Activated CD4-positive, alpha-beta T cell treated with anti-CD3 and anti-CD28 coated beads for 24 hours (primary cell): Measurements from ENCODE around the gene SLIT3.

ENCODE experiments used
- DNase-seq, 2 donors: peaks; one replicate each; pipeline ENCODE4 v3.0.0-alpha.2; 2020; ENCODE audit warnings: low read depth in 2 of 2

The SLIT3 gene

DNA sequence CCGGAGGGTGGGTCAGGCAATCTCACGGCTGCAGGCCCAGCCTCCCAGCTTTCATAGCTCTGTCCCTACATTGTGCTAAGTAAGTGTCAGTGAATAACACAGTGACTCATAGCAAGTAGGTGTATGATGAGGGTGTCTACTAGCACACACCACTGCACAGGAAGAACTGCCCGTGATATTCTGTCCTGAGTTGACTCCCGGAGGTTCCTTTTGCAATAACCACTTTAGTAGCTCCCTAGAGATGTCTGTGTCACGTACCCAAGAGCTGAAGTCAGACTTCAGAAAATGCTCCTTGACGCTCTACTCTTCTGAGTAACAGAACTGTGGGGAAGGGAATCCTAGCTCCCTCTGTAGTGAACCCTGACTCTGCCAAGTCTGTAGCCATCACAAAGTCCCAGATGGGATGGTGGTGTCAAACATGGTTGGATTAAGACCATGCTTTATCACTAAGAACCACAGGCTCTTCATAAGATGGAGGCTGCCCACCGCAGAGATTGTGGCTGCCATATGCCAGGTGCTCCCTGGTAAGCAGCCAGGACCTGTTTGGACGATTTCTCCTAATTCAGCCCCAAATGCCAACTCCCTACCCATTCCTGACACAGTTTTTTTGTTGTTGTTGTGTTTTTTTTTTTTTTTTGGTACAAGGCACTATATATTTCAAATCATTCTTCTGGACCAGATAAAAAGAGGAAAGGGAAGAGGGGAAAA, 369.1 kb downstream of the SLIT3 start:
- DNase-seq: no peak

DNA sequence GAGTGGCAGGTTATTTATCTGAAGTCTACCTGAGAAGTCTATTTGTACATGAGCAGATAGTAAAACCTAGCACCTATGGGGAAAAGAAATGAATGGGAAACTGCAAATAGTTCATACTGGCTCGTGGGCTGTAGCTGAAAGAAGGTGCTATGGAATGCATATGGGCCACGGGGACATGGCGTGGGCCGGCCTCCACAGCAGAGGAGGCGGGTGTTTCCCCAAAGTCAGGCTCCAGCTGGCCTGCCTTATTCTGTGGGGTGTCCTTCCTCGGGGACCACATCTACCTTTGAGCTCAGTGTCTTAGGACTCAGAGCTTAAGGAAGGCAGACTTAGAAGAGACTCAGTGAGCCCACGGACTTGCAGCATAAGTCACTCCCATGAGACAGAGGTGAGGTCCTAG, 371.3 kb downstream of the SLIT3 start:
- no peak for DNase-seq

DNA sequence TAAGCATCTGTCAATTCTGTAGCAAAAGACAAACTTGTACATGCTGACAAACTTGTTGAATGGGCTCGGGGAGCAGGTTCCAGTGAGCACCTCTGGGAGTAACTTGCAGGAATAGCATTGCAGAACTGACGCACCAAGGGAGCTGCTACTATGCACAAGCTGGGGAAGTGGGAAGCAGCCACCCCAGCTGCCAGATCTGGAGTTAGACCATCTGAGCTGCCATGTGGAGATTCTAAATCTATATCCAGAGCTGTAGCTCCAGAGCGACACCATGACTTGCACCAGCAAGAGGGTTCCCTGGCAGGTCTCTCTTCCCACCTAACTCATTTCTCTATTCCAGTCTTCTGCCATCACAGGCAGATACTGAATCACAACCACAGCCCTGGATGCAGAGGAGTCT, 375.8 kb downstream of the SLIT3 start:
- DNase-seq: no peak

DNA sequence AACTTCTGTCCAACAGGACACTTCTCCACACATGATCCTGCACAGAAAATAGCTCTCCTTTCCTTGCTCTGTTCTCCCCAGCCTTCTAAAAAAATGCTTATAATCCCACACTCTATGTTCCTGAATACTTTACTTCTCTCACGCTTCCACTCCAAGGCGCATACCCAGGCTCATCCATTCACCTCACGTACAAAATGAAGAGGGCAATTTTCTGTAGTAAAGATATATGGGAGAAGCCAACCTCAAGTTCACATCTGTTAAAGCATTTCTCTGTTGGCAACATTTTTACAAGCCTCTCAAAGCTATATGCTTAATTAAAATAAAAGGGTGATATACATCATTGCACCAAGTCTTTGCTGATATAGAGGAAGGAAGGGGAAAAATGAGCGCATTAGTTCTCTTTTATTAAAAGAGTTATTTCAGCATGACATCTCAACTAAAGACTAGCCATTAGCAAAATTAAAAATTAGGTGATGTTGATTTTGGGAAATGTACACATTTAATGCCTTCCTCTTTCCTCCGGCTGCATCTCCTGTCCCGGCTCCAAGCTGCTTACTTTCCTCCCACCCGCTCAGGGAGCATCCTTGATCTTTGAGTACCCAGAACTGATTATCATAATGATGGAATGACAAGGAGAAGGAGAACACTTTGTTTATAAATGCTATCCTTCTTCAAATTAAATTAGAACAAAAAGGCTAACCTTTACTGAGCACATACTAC, 379.6 kb downstream of the SLIT3 start:
- no peak for DNase-seq

DNA sequence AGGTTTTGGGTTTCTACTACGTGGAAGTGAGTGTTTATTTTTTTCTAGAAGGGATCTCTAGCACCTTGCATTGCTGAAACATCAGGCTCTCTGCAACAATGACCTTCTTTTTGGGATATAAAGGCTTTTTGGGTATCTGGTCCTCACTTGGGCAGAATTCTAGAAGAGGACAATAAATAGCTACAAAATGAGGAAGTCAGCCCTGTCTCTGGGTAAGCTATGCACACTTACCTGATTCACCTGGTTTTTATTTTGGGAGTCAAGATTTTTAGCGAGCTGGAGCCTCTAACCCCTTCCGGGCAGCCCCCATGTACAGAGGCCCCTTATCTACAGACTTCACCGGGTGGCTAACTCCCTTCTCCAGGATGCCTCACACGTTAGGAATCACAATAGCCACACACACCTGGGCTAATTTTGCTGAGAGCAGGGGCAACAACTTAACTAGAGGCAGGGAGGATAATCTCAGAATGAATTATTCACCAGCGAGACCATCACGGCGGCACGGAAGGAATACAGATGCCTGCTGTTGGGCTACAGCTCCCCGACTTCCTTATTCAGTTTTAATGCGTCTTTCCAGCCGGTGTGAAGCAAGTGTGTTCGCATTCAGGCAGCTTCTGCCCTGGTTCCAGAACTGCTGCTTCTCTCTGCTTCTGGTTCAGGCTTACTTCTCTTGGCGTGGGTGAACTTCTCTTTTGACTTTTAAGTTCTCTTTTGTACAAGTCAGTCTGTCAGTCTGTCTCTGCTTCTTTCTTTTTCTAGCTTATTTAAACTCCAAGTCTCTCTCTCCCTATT, 380.7 kb downstream of the SLIT3 start:
- DNase-seq: no peak

DNA sequence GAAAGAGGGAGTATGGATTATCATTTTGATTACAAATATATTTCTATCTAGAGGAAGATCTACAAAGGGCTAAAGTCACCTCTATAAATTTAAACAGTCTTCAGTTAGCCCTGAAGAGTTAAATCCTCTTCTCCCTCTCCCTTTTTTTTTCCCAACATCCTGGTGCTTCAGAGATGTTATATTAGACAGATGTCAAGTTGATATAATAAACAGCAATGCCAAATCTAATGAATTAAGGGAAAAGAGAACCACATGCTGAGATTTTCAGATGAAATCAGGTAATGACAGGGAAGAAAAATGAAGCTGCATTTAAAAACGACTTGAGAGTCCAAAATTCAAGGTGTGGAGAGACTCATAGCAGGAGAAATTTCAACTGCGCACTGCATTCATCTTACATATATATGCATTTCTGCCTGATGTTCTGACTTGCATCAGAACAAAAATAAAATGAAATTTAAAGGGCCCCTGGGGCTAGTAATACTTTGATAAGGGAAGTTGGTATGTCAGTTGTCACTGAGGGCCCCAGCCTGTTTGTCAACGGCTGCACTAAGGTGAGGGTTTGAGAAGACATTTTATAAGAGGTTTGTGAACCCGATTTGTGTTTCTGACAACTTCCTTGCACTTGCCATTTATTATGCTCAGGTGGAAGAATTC, 382.9 kb downstream of the SLIT3 start:
- no peak for DNase-seq

DNA sequence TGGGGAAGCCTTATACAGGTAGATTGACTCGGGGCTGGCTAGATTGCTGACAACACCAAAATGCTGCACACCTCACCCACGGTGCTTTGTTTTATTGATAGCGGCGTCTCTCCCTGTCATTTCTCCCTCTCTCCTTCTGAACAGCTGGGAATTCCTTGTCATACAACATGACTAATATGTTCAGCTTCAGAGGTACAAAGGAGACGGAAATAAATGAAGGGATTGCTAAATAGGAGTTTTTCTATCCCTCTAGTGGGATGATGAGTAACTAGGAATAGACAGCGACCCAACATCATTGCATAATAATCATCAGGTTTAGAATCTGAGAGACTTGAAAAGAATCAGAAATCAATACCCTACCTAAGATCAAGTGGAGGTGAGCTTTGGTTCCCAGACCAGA, 384.1 kb downstream of the SLIT3 start:
- DNase-seq: no peak

DNA sequence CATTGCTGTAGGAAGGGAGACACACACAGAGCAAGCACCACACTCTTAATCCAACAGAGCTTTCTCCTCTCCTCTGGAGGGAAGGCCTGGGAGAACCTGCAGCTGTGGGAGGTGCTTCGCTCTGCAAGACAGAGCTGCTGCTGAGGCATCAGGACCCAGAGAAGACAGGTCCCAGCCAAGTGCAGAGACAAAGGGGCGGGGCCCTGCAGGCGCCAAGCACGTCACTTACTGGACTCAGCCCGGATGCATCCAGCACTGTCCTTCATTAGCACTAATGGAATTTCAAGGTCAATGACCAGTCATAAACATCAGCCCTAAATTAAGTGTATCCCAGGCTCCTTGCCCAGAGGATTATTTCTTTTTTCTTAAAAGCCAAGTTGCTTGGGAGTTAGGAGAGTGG, 384.7 kb downstream of the SLIT3 start:
- DNase-seq: no peak

DNA sequence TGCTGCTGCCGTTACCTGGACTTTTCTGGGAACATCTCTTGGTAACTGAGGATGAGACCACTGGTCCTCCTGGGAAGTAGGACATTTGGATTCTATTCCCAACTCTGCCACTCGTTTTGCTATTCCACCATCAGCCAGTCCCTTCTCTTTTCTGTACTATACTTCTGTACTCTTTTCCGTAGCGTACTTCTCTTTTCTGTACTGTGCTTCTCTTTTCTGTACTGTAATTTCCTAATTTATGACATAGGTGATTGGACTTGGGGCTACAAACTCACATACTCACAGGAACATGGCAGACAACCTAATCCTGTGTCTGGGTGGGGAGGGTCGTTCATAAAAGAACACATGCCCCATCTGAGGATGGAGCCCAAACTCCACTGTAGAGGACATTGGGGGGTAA, 386.4 kb downstream of the SLIT3 start:
- no peak for DNase-seq

DNA sequence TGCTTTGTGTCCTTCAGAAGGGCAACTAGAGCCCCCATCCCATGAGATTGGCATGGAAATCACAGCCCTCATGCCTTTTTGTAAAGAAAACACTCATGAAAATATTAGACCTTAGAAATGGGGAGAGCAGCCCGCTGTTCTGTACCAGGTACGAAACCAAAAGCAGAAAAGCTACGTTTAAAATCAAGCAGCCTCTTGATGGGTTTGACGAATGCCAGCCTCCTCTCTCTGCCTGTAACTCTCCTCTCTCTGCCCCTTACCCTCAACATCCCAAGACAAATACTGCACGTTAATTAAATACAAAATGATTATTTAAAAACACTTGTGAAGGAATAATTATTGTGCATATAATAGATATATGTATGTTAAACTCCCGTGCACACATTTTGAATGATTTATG, 390.1 kb downstream of the SLIT3 start:
- no peak for DNase-seq

DNA sequence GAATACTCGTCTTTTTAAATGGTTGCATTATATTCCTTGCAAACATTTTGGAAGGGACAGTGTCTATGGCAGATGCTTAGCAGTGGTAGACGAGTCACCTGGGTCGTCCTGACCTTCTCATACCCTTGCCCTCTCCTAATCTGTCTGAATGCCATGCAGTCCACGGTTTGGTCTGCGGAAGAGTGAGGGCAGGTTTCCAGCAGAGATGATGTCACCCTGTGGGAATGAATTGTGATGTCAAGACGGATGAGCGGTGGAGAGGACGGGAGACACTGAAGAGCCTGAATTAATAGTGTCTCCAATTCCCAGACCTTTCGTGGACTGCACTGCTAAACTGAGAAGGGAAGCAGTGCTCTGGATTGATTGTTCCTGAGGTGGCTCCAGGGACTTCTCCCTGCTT, 392.7 kb downstream of the SLIT3 start:
- no peak for DNase-seq

DNA sequence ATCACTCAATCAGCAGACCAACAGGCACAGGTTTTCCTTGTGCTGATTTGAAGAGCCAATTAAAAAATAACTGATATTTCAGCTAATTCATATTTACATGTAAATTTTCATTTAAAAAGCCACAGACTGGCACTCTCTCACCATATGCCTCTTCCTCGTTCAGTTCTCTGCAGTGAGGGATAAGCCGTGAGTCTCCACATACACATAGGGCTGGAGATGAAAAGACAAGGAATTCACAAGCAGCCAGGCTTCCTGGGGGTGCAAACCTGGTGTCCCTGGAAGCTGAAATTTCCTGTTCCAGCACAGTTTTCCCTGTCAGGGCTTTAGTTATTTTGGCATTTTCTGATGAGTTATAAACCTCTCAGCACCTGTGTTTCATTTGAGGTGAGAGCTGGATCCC, 397.9 kb downstream of the SLIT3 start:
- no peak for DNase-seq

DNA sequence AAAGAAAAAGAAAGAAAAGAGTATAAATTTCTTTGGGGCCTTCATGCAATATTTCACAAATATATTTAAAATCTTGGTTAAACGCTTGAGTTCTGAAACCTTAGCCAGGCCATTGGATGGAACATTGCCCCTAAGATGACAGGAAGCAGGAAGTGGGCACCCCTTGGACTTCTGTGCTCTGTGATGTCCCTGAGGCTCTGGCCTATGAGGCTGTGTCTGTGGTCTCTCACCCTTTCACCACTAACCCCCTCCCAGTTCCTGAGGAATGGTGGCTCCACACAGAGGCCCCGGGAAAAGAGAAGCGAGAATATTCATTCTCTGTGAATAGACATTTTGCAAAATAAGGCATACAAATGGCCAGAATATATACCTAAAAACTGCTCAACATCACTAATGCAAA, 401.3 kb downstream of the SLIT3 start:
- DNase-seq: no peak

DNA sequence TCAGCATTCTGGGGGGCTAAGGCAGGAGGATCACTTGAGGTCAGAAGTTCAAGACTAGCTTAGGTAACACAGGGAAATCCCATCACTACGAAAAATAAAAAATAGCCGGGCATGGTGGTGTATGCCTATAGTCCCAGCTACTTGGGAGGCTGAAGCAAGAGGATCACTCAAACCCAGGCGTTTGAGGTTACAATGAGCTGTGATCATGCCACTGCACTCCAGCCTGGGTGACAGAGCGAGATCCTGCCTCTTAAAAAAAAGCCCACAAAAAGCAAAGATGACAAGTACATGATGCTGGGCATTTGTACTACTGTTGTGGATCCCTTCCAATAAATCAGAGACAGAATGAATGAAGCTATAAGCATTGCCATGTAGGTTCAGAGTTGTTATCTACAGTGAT, 401.7 kb downstream of the SLIT3 start:
- no peak for DNase-seq

DNA sequence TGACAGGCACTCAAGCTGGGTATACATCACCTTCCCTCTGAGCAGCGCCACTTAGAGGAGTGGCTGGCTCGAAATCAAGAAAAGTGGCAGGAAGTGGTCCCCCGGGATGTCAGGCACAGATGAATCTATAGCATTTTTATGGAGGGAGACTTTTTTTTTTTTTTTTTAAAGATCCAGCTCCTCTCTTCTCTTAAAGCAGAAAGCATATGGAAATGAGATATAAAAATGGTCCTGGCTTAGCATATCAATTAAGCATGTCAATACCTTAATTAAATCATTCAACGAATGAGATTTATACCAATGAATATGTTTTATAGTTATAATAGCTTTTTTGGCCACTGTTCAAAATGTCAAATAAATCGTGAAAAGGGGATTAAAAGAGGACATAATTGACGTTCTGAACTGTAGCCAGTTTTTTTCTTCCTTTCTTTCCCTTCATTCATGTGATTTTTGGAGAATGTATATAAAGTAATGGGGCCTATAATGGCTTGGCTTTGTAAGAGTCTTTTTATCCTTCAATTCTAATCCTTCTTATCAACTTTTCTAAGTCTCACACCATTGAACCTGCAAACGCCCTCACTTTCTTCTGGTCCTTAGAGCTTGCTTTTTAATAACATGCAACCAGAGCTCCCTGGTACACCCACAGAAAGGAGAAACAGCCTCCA, 402.6 kb downstream of the SLIT3 start:
- no peak for DNase-seq

DNA sequence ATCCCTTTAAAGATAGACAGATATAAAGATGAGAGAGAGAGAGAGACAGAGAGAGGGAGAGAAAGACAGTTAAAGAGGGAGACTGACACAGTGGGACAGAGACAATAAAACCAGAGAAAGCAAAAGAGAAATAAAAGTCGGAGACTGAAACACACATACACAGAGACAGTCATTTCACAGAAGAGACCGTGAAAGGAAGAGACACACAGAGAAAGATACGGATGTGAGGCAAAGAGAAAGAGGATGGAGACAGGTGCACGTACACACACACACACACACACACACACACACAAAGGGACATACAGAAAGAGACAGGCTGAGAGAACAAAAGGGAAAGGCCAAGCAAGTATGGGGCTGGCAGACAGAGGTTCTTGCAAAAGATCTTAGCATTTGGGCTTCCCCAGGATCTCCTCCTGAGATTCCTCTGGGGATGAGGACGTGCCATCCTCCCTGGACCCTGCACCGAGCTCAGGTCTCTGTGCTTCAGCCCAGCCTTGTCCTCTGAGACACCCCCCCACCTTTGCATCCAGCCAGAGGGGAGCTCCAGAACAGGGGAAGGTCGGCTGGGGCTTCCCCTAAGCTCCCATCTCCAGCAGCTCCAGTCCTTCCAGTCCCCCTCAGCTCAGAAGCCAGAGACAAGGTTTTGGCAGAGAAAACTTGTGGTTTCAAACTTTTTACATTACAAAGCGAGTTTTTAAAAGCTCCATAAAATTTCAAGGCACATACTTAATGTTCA, 403.4 kb downstream of the SLIT3 start:
- no peak for DNase-seq

DNA sequence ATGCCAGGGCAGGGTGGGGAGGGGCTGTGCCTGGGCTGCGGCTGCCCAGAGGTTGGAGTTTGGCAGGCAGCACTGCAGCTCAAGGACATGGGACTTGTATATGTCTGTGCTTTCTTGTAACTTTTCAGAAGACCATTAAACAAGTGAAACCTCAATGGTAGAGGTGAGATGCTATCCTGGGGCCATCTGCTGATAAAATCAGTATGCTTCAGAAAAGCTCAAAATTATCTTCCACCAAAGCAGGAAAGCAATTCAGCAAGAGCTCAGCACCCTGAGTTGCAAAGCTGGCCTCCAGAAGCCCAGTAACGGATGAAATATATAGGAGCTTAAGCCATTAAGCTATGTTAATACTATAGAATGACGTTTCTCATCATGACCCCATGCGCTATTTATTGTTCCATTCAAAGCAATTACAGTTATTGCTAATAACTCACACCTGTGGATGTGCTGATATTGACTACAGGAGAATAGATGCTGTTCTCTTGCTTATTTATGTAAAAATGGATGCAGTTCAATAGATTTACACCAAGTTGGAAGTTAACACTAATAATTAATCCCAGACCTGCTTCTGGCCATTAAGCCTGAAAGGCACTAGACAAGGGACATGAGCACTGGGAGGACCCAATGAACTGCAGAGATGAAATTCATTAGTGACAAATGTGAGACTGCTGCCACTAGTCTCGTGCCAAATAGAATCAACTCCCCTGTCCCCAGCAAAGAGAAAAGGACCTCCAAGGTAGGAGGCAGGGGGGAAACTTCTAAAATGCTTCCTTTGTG, 405.5 kb downstream of the SLIT3 start:
- no peak for DNase-seq

DNA sequence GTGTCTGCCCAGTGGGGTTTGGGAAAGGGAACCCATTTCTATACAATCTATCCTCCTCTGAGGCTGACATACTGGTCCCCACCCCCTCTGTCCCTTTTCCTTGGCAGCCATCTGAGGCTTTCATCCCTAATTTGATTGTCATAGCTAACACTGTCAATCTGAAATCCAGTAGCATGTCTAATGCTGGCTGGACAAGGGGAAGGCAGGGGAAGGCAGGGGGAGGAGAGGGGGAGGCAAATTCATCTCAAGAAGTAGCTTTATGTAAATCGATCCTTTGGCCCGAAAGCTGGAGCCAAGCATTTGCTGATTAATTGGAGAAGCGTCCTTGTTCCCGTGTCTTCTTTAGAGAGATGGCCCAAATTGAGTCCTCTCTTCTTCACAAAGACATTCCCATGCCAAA, 407.7 kb downstream of the SLIT3 start:
- no peak for DNase-seq

DNA sequence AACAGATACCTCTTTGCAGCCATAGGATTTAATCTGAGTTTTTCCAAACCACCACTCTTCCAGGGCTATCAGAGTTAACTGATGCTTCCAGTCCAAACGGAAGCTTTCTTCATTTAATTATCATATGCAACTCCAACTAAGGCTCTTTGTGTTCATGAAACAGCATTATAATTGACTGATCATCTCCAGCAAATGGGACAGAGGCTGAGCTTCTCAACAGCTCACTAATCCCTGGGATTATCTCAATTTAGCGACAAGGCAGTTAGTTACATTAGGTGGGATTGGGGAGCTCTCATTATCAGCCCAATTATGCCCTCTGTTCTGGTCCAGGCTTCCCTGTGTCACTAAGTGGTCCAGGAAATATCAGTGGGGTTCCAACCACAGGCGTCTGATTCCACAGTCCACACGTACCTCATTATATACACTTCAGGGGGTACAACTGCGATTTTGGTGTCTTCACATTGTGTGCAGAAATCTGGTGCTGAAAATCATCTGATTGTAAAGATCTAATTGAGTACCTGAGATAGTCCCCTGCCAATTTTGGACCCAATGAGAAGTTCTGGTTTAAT, 408.2 kb downstream of the SLIT3 start:
- DNase-seq: no peak
